Tibial nerve (tissue), 4 donors: Measurements from ENCODE around the gene PDZD4.

Experiments
- CTCF ChIP-seq, 5 experiments: fragments of 200-600 bp in 3 of 5; fragments of 450-650 bp in 2 of 5; sonication (generic) in 3 of 5; IDR thresholded peaks; one replicate each; pipeline ENCODE4 v1.5.1; 2016 to 2019; ENCODE audit warnings: antibody characterized with exemption in 5 of 5, mild to moderate bottlenecking in 3 of 5, moderate library complexity in 2 of 5
- EP300 ChIP-seq, 2 donors: sonication (generic); formaldehyde crosslinking; IDR thresholded peaks; one replicate each; pipeline ENCODE4 v1.6.1; 2017; ENCODE audit warnings: antibody characterized with exemption in 2 of 2, mild to moderate bottlenecking in 1 of 2
- POLR2A ChIP-seq, 2 donors: fragments of 450-650 bp; IDR thresholded peaks; one replicate each; pipeline ENCODE4 v1.6.1; 2017; ENCODE audit warnings: antibody characterized with exemption in 2 of 2, mild to moderate bottlenecking in 2 of 2, moderate library complexity in 2 of 2

GRCh38 chrX:153770601-153771414, 59.5 kb downstream of the PDZD4 start:
- TF ChIP-seq CTCF (IDR thresholded peaks at IDR 0.05) (no peak), POLR2A (IDR thresholded peaks at IDR 0.05) (no peak), EP300 (IDR thresholded peaks at IDR 0.05) (peak in 1 of 2 donors; percentile 31)
